Colonic mucosa (tissue), 4 donors: Measurements from ENCODE around the gene GNG2. TPM values are rescaled to one million over a fixed set of nuclear protein-coding genes. Genes with fewer than 3 reads are reported as not detected.
A peak's percentile ranks its signal among the peaks of the same experiment; 100 is the strongest.

Source experiments
- DNase-seq: peaks from one replicate; pipeline ENCODE4 v3.0.0-alpha.2; 2020
- H3K27ac ChIP-seq: fragments of 200-600 bp; one replicate; pipeline ENCODE4 v1.8.0; 2021
- H3K27me3 ChIP-seq: fragments of 200-600 bp; one replicate; pipeline ENCODE4 v1.8.0; 2021
- H3K36me3 ChIP-seq: fragments of 200-600 bp; one replicate; pipeline ENCODE4 v1.8.0; 2021
- H3K4me1 ChIP-seq: fragments of 200-600 bp; one replicate; pipeline ENCODE4 v1.8.0; 2021; ENCODE audit warnings: mild to moderate bottlenecking
- H3K4me3 ChIP-seq: fragments of 200-600 bp; one replicate; pipeline ENCODE4 v1.8.0; 2021
- H3K9ac ChIP-seq, 2 donors: one replicate each; pipeline ENCODE4 v1.7.0; 2013; ENCODE audit warnings: control low read depth in 2 of 2, low read depth in 2 of 2, low read length in 2 of 2
- H3K9me3 ChIP-seq: fragments of 200-600 bp; one replicate; pipeline ENCODE4 v1.8.0; 2021
- CTCF ChIP-seq: fragments of 200-600 bp; IDR thresholded peaks from one replicate; pipeline ENCODE4 v1.8.0; 2022; ENCODE audit warnings: antibody characterized with exemption, mild to moderate bottlenecking
- intact Hi-C: fragments of 100-400 bp; cut with DNase I; formaldehyde crosslinking; loops from one replicate; pipeline ENCODE4 v1.14.1; 2022
- total RNA-seq, 2 donors: library from RNA; stranded (reverse); fragmentation: NEBNext Ultra II Directional in 1 of 2; extraction: Animal tissue kit (Norgen Biotek cat#: 25700) in 1 of 2; gene quantifications; one replicate each; pipeline ENCODE4 v1.2.1, GENCODE V29; 2021
- donor health status: healthy.
- donor health status: DM: no; HTN: no; CAD: no.
- donor health status: DM: no; HTN: no; CAD: no.

The GNG2 gene
- total RNA-seq, 2 donors from 2014 or later: 4.9 to 18.2 TPM

- H3K9ac ChIP-seq: no peak overlapping the region
- H3K36me3 ChIP-seq: no peaks in the 10 kb centered on the region
- intact Hi-C loops: no loop called here
- H3K27ac ChIP-seq: peak overlapping the region; percentile 45
- no peaks in the 10 kb centered on the region for H3K9me3 ChIP-seq
- H3K27me3 ChIP-seq: no peaks in the 10 kb centered on the region
- no peak overlapping the region for H3K4me3 ChIP-seq
- no peak for TF ChIP-seq CTCF
- peaks cover 3% of the 10 kb centered on the region for H3K4me1 ChIP-seq
- DNase-seq: peak; percentile 76
These were observed 157.8 kb downstream of the GNG2 start for GRCh38 chr14:52018252-52018651.

- no peaks in the 10 kb centered on the region for H3K27me3 ChIP-seq
- no peak overlapping the region for H3K4me3 ChIP-seq
- TF ChIP-seq CTCF: no peak
- H3K27ac ChIP-seq: peak overlapping the region; percentile 45
- peaks cover 3% of the 10 kb centered on the region for H3K4me1 ChIP-seq
- H3K36me3 ChIP-seq: no peaks in the 10 kb centered on the region
- intact Hi-C loops: no loop called here
- peak overlapping the region in 1 of 2 donors; percentile 29 for H3K9ac ChIP-seq
- DNase-seq: no peak
- H3K9me3 ChIP-seq: no peaks in the 10 kb centered on the region
These were observed 158.6 kb downstream of the GNG2 start for GRCh38 chr14:52018970-52019369.

Other genes with a start within 250 kb of the GNG2 start
- 1 to 10 TPM; 2.7 to 9.5 TPM for gene FRMD6, start 208.7 kb upstream of the GNG2 start, total RNA-seq
- gene RTRAF, start 128.9 kb downstream of the GNG2 start, total RNA-seq: 100 to 1,000 TPM; 157 to 181 TPM
- gene NID2, start 208.4 kb downstream of the GNG2 start, total RNA-seq: 10 to 100 TPM; 18.8 to 28.7 TPM